Neural cell (in vitro differentiated cells): ENCODE measurements around the gene TRAPPC3. TPM values are rescaled to one million over a fixed set of nuclear protein-coding genes. Genes with fewer than 3 reads are reported as not detected.

Experiments
- H2AFZ ChIP-seq: fragments of 200-600, 300-800 bp; sonication (generic), shearing (Covaris generic); 2 replicates; pipeline ENCODE4 v1.6.0; 2014; ENCODE audit warnings: low read depth, mild to moderate bottlenecking, antibody characterized with exemption, low read length, moderate library complexity
- H3F3A ChIP-seq: fragments of 200-600 bp; shearing (Covaris generic); 2 replicates; pipeline ENCODE4 v1.6.1; 2016; ENCODE audit warnings: mild to moderate bottlenecking, moderate library complexity, mixed read lengths, antibody characterized with exemption, low read length; ENCODE audit not compliant: insufficient read depth, poor library complexity, severe bottlenecking
- H3K27ac ChIP-seq: fragments of 200-600, 300-800 bp; sonication (generic), shearing (Covaris generic); 2 replicates; pipeline ENCODE4 v1.5.1; 2014; ENCODE audit warnings: mild to moderate bottlenecking, low read length, moderate library complexity
- H3K27me3 ChIP-seq: fragments of 300-800, 200-600 bp; sonication (generic), shearing (Covaris generic); 2 replicates; pipeline ENCODE4 v1.6.0; 2014; ENCODE audit warnings: mild to moderate bottlenecking, low read depth, low read length, moderate library complexity; ENCODE audit not compliant: insufficient read depth
- H3K36me3 ChIP-seq: fragments of 300-800, 200-600 bp; sonication (generic), shearing (Covaris generic); 2 replicates; pipeline ENCODE4 v1.5.1; 2014; ENCODE audit warnings: mild to moderate bottlenecking, antibody characterized with exemption, low read length, moderate library complexity; ENCODE audit not compliant: insufficient read depth
- H3K4me2 ChIP-seq: fragments of 300-800, 200-600 bp; sonication (generic), shearing (Covaris generic); 2 replicates; pipeline ENCODE4 v1.6.0; 2014; ENCODE audit warnings: mild to moderate bottlenecking, low read length
- H3K4me3 ChIP-seq: fragments of 300-800, 200-600 bp; sonication (generic), shearing (Covaris generic); 2 replicates; pipeline ENCODE4 v1.5.1; 2014; ENCODE audit warnings: mild to moderate bottlenecking, low read length, moderate library complexity
- H3K79me2 ChIP-seq: fragments of 200-600 bp; shearing (Covaris generic); replicated peaks from 2 replicates; pipeline ENCODE4 v1.6.0; 2014; ENCODE audit warnings: mild to moderate bottlenecking, low read length, moderate library complexity; ENCODE audit not compliant: insufficient read depth
- H3K9ac ChIP-seq: fragments of 300-800, 200-600 bp; sonication (generic), shearing (Covaris generic); 2 replicates; pipeline ENCODE4 v1.6.1; 2016; ENCODE audit warnings: mild to moderate bottlenecking, low read length, mixed read lengths
- H3K9me2 ChIP-seq: fragments of 200-600 bp; shearing (Covaris generic); 2 replicates; pipeline ENCODE4 v1.6.1; 2016; ENCODE audit warnings: mild to moderate bottlenecking, low read length, mixed read lengths; ENCODE audit not compliant: insufficient read depth
- H3K9me3 ChIP-seq: fragments of 200-600, 300-800 bp; sonication (generic), shearing (Covaris generic); 2 replicates; pipeline ENCODE4 v1.6.1; 2016; ENCODE audit warnings: mild to moderate bottlenecking, mixed run types, low read length, moderate library complexity, mixed read lengths
- H4K20me1 ChIP-seq: fragments of 200-600 bp; shearing (Covaris generic); 2 replicates; pipeline ENCODE4 v1.6.1; 2016; ENCODE audit warnings: mild to moderate bottlenecking, mixed run types; ENCODE audit not compliant: insufficient read depth
- EP300 ChIP-seq: fragments of 450-650 bp; conservative IDR thresholded peaks from 2 replicates; pipeline ENCODE4 v1.6.1; 2014; ENCODE audit warnings: antibody characterized with exemption, mild to moderate bottlenecking, moderate library complexity; ENCODE audit not compliant: poor library complexity, severe bottlenecking
- EZH2 ChIP-seq: fragments of 200-600, 300-800 bp; shearing (Covaris generic), sonication (generic); IDR thresholded peaks from 2 replicates; pipeline ENCODE4 v1.6.1; 2014; ENCODE audit warnings: antibody characterized with exemption, low read length, borderline replicate concordance, mild to moderate bottlenecking; ENCODE audit not compliant: insufficient read depth, poor library complexity, severe bottlenecking
- MXI1 ChIP-seq: fragments of 450-650 bp; conservative IDR thresholded peaks from 2 replicates; pipeline ENCODE4 v1.6.1; 2014; ENCODE audit warnings: antibody characterized with exemption, mild to moderate bottlenecking; ENCODE audit not compliant: poor library complexity, severe bottlenecking
- POLR2AphosphoS5 ChIP-seq: IDR thresholded peaks from 2 replicates; pipeline ENCODE4 v1.6.1; 2012
- RAD21 ChIP-seq: fragments of 450-650 bp; conservative IDR thresholded peaks from 2 replicates; pipeline ENCODE4 v1.6.1; 2014; ENCODE audit warnings: antibody characterized with exemption, mild to moderate bottlenecking, moderate library complexity
- SMC3 ChIP-seq: fragments of 450-650 bp; conservative IDR thresholded peaks from 2 replicates; pipeline ENCODE4 v1.6.1; 2014; ENCODE audit warnings: antibody characterized with exemption, mild to moderate bottlenecking, moderate library complexity; ENCODE audit not compliant: poor library complexity
- TAF1 ChIP-seq: IDR thresholded peaks from 2 replicates; pipeline ENCODE4 v1.6.1; 2012; ENCODE audit warnings: low read depth
- polyA plus RNA-seq: library from polyadenylated mRNA; depleted of rRNA; stranded (reverse); fragments of >200 nt; gene quantifications from 2 replicates; pipeline ENCODE4 v1.2.3, GENCODE V29; 2014
- TF ChIP-seq, protein P1 (sequence below): fragments of 450-650 bp; IDR thresholded peaks from 2 replicates; pipeline ENCODE4 v1.5.1; 2014; ENCODE audit warnings: antibody characterized with exemption, mild to moderate bottlenecking, moderate library complexity; ENCODE audit not compliant: poor library complexity, severe bottlenecking
- TF ChIP-seq, protein P2 (sequence below): IDR thresholded peaks from 2 replicates; pipeline ENCODE4 v1.6.1; 2012; ENCODE audit warnings: borderline replicate concordance

The TRAPPC3 gene
- polyA plus RNA-seq, 1 donor from 2014 or later = 278 TPM

DNA sequence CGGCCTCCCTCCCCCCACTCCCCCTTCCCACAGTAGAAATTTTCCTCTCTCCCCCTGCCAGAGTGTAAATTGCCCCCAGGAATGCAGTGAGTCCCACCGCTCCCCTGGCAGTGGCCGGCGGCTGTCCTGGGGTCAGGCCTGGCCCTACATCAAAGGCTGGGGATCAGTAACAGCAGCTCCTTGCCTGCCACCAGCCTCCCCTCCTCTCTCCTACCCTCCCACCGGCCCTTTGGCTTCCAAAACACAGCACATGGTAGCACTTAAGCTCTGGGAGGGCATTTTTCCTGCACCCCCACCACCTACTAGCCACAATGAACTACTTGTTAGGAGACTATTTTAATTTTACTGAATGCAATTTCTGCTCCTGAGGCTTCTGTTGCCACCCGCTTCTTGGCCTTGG lies 15.3 kb downstream of the TRAPPC3 start:
- H4K20me1 ChIP-seq = no peaks in the 10 kb centered on the region
- no peaks in the 10 kb centered on the region for H3F3A ChIP-seq
- no peak overlapping the region for H3K9ac ChIP-seq
- no peak overlapping the region for H3K4me2 ChIP-seq
- H3K27me3 ChIP-seq = no peaks in the 10 kb centered on the region
- no peaks in the 10 kb centered on the region for H3K9me3 ChIP-seq
- no peaks in the 10 kb centered on the region for H3K9me2 ChIP-seq
- H3K36me3 ChIP-seq = peaks cover 5% of the 10 kb centered on the region
- no peak overlapping the region for H3K27ac ChIP-seq
- H2AFZ ChIP-seq = no peak overlapping the region
- no peak overlapping the region for H3K4me3 ChIP-seq
- TF ChIP-seq EZH2 (no peak), RAD21 (no peak), MXI1 (no peak), EP300 (no peak), TAF1 (no peak), SMC3 (no peak), POLR2AphosphoS5 (no peak)
- TF ChIP-seq, protein P1, sequence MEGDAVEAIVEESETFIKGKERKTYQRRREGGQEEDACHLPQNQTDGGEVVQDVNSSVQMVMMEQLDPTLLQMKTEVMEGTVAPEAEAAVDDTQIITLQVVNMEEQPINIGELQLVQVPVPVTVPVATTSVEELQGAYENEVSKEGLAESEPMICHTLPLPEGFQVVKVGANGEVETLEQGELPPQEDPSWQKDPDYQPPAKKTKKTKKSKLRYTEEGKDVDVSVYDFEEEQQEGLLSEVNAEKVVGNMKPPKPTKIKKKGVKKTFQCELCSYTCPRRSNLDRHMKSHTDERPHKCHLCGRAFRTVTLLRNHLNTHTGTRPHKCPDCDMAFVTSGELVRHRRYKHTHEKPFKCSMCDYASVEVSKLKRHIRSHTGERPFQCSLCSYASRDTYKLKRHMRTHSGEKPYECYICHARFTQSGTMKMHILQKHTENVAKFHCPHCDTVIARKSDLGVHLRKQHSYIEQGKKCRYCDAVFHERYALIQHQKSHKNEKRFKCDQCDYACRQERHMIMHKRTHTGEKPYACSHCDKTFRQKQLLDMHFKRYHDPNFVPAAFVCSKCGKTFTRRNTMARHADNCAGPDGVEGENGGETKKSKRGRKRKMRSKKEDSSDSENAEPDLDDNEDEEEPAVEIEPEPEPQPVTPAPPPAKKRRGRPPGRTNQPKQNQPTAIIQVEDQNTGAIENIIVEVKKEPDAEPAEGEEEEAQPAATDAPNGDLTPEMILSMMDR = no peak
- TF ChIP-seq, protein P2, sequence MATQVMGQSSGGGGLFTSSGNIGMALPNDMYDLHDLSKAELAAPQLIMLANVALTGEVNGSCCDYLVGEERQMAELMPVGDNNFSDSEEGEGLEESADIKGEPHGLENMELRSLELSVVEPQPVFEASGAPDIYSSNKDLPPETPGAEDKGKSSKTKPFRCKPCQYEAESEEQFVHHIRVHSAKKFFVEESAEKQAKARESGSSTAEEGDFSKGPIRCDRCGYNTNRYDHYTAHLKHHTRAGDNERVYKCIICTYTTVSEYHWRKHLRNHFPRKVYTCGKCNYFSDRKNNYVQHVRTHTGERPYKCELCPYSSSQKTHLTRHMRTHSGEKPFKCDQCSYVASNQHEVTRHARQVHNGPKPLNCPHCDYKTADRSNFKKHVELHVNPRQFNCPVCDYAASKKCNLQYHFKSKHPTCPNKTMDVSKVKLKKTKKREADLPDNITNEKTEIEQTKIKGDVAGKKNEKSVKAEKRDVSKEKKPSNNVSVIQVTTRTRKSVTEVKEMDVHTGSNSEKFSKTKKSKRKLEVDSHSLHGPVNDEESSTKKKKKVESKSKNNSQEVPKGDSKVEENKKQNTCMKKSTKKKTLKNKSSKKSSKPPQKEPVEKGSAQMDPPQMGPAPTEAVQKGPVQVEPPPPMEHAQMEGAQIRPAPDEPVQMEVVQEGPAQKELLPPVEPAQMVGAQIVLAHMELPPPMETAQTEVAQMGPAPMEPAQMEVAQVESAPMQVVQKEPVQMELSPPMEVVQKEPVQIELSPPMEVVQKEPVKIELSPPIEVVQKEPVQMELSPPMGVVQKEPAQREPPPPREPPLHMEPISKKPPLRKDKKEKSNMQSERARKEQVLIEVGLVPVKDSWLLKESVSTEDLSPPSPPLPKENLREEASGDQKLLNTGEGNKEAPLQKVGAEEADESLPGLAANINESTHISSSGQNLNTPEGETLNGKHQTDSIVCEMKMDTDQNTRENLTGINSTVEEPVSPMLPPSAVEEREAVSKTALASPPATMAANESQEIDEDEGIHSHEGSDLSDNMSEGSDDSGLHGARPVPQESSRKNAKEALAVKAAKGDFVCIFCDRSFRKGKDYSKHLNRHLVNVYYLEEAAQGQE = no peak
- no peaks in the 10 kb centered on the region for H3K79me2 ChIP-seq

DNA sequence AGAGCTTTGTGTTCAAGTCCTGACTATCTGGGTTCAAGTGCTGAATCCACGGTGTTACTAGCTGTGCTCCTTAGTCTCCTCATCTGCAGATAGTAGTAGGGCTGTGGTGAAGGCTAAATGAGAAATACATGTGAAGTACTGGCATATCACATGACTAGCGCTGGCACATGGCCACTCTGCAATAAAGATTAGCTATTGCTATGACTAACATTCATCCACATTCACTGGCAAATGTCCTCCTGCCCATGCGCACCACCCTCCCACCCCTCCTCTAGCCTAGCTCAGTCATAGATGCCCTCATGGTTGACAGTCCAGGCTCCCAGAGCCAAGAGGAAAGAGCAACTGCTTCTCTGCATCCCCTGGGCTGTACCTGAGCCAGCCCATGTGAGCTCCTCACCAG lies 15.8 kb downstream of the TRAPPC3 start:
- no peak overlapping the region for H3K4me2 ChIP-seq
- no peak overlapping the region for H3K27ac ChIP-seq
- H3K4me3 ChIP-seq = no peak overlapping the region

More for the DNA sequence above, 15.8 kb downstream of the TRAPPC3 start:
- Histone ChIP-seq H2AFZ (no peak overlapping the region), H3F3A (no peaks in the 10 kb centered on the region), H3K9me2 (no peaks in the 10 kb centered on the region), H3K36me3 (peaks cover 5% of the 10 kb centered on the region), H3K79me2 (no peaks in the 10 kb centered on the region), H3K9me3 (no peaks in the 10 kb centered on the region), H4K20me1 (no peaks in the 10 kb centered on the region), H3K9ac (no peak overlapping the region), H3K27me3 (no peaks in the 10 kb centered on the region)
- TF ChIP-seq MXI1 (no peak), SMC3 (no peak), EP300 (no peak), RAD21 (no peak), EZH2 (no peak), TAF1 (no peak), POLR2AphosphoS5 (no peak)
- TF ChIP-seq, protein P2 = no peak
- TF ChIP-seq, protein P1 = no peak
